Esophagus (tissue), 2 donors: ENCODE data around the gene PLEKHG2. TPM values are rescaled to one million over a fixed set of nuclear protein-coding genes. Genes with fewer than 3 reads are reported as not detected.

Source experiments
- H3K27ac ChIP-seq, 2 donors: one replicate each; pipeline ENCODE4 v1.5.1; 2013; ENCODE audit warnings: low read depth in 2 of 2, mild to moderate bottlenecking in 2 of 2, inconsistent platforms in 1 of 2, low read length in 1 of 2, moderate library complexity in 1 of 2
- H3K27me3 ChIP-seq, 2 donors: one replicate each; pipeline ENCODE4 v1.6.1; 2013; ENCODE audit warnings: low read length in 2 of 2, control low read depth in 1 of 2, mild to moderate bottlenecking in 1 of 2; ENCODE audit not compliant: insufficient read depth in 2 of 2, control insufficient read depth in 1 of 2
- H3K36me3 ChIP-seq, 2 donors: one replicate each; pipeline ENCODE4 v1.6.1; 2013; ENCODE audit warnings: low read length in 1 of 2; ENCODE audit not compliant: control insufficient read depth in 2 of 2, insufficient read depth in 2 of 2
- H3K4me1 ChIP-seq, 2 donors: one replicate each; pipeline ENCODE4 v1.6.1; 2013; ENCODE audit warnings: low read length in 1 of 2; ENCODE audit not compliant: control insufficient read depth in 2 of 2, insufficient read depth in 2 of 2
- H3K4me3 ChIP-seq, 2 donors: one replicate each; pipeline ENCODE4 v1.5.1; 2013; ENCODE audit warnings: low read length in 2 of 2, mild to moderate bottlenecking in 2 of 2, low read depth in 1 of 2, moderate library complexity in 1 of 2
- H3K9me3 ChIP-seq, 2 donors: one replicate each; pipeline ENCODE4 v1.6.1; 2013; ENCODE audit warnings: mild to moderate bottlenecking in 2 of 2, low read depth in 1 of 2, low read length in 1 of 2, moderate library complexity in 1 of 2; ENCODE audit not compliant: control insufficient read depth in 2 of 2, insufficient read depth in 1 of 2
- WGBS, 2 donors: extraction: QIAGEN DNeasy Blood & Tissue Kit; methylation state at CpG; one replicate each; pipeline ENCODE4 v1.1.7; 2013; 5-methylcytosine and 5-hydroxymethylcytosine counted together
- polyA plus RNA-seq, 2 donors: library from polyadenylated mRNA; stranded (reverse); fragments of 200-250 nt; gene quantifications; one replicate each; pipeline ENCODE4 v1.2.3, GENCODE V29; 2013
- donor health status: healthy with polysubstance abuse.
- donor health status: Bipolar disorder and iron deficiency.

PLEKHG2 gene
- polyA plus RNA-seq, 2 donors = 3.8 to 9.2 TPM

GRCh38 chr19:39420769-39421168, 8.3 kb downstream of the PLEKHG2 start:
- H3K36me3 ChIP-seq = no peaks in the 10 kb centered on the region
- H3K9me3 ChIP-seq = no peaks in the 10 kb centered on the region
- H3K4me3 ChIP-seq = no peak overlapping the region
- no peaks in the 10 kb centered on the region for H3K27me3 ChIP-seq
- H3K27ac ChIP-seq = no peak overlapping the region
- 88 to 94% methylated on average over 15 of the region's 15 CpGs for WGBS, 2 donors
- no peaks in the 10 kb centered on the region for H3K4me1 ChIP-seq

- no peaks in the 10 kb centered on the region for H3K4me1 ChIP-seq
- H3K27me3 ChIP-seq = no peaks in the 10 kb centered on the region
- no peaks in the 10 kb centered on the region for H3K9me3 ChIP-seq
- no peaks in the 10 kb centered on the region for H3K36me3 ChIP-seq
- H3K27ac ChIP-seq = no peak overlapping the region
- H3K4me3 ChIP-seq = no peak overlapping the region
- 93 to 96% methylated on average over 5 of the region's 5 CpGs for WGBS, 2 donors
Measured at GRCh38 chr19:39422020-39422419, 9.6 kb downstream of the PLEKHG2 start.

- Histone ChIP-seq H3K9me3 (no peaks in the 10 kb centered on the region), H3K36me3 (no peaks in the 10 kb centered on the region), H3K4me3 (no peak overlapping the region), H3K4me1 (no peaks in the 10 kb centered on the region), H3K27me3 (no peaks in the 10 kb centered on the region), H3K27ac (no peak overlapping the region)
- WGBS, 2 donors = 83 to 90% methylated on average over 35 of the region's 35 CpGs
Measured at GRCh38 chr19:39423258-39424086, 11.0 kb downstream of the PLEKHG2 start.

- Histone ChIP-seq H3K4me1 (no peaks in the 10 kb centered on the region), H3K27me3 (no peaks in the 10 kb centered on the region), H3K36me3 (no peaks in the 10 kb centered on the region), H3K9me3 (no peaks in the 10 kb centered on the region), H3K27ac (no peak overlapping the region), H3K4me3 (no peak overlapping the region)
- WGBS, 2 donors = 78 to 82% methylated on average over 16 of the region's 16 CpGs
Measured at GRCh38 chr19:39424934-39425333, 12.5 kb downstream of the PLEKHG2 start.

- Histone ChIP-seq H3K9me3 (no peaks in the 10 kb centered on the region), H3K4me3 (no peak overlapping the region), H3K4me1 (peaks cover 0 to under 1% of the 10 kb centered on the region in 2 donors), H3K27ac (no peak overlapping the region), H3K27me3 (no peaks in the 10 kb centered on the region), H3K36me3 (no peaks in the 10 kb centered on the region)
- WGBS, 2 donors = 90 to 93% methylated on average over 7 of the region's 7 CpGs
Measured at GRCh38 chr19:39425744-39426143, 13.3 kb downstream of the PLEKHG2 start.

GRCh38 chr19:39426170-39426569, 13.7 kb downstream of the PLEKHG2 start:
- H3K9me3 ChIP-seq = no peaks in the 10 kb centered on the region
- peaks cover 0 to 4% of the 10 kb centered on the region in 2 donors for H3K4me1 ChIP-seq
- 63 to 66% methylated on average over 5 of the region's 5 CpGs for WGBS, 2 donors
- H3K36me3 ChIP-seq = no peaks in the 10 kb centered on the region
- no peak overlapping the region for H3K27ac ChIP-seq
- H3K4me3 ChIP-seq = no peak overlapping the region
- no peaks in the 10 kb centered on the region for H3K27me3 ChIP-seq

- WGBS, 2 donors = 90 to 91% methylated on average over 11 of the region's 11 CpGs
Measured at GRCh38 chr19:39427707-39428106, 15.2 kb downstream of the PLEKHG2 start.

GRCh38 chr19:39428283-39429112, 16.0 kb downstream of the PLEKHG2 start:
- 30 to 31% methylated on average over 23 of the region's 23 CpGs for WGBS, 2 donors
- Histone ChIP-seq H3K4me1 (peaks cover 0 to 5% of the 10 kb centered on the region in 2 donors), H3K36me3 (peaks cover 6 to 8% of the 10 kb centered on the region in 2 donors), H3K9me3 (no peaks in the 10 kb centered on the region), H3K27ac (peak overlapping the region; percentile 34 to 73), H3K27me3 (no peaks in the 10 kb centered on the region), H3K4me3 (no peak overlapping the region)

More at GRCh38 chr19:39427707-39428106, 15.2 kb downstream of the PLEKHG2 start:
- H3K4me3 ChIP-seq = peak overlapping the region in 1 of 2 donors; percentile 2
- H3K27ac ChIP-seq = peak overlapping the region in 1 of 2 donors; percentile 22
- no peaks in the 10 kb centered on the region for H3K27me3 ChIP-seq
- H3K9me3 ChIP-seq = no peaks in the 10 kb centered on the region
- peaks cover 0 to 5% of the 10 kb centered on the region in 2 donors for H3K4me1 ChIP-seq
- peaks cover under 1 to 2% of the 10 kb centered on the region in 2 donors for H3K36me3 ChIP-seq

GRCh38 chr19:39430675-39431593, 18.5 kb downstream of the PLEKHG2 start:
- peaks cover 0 to 11% of the 10 kb centered on the region in 2 donors for H3K4me1 ChIP-seq
- WGBS, 2 donors = 51 to 52% methylated on average over 25 of the region's 25 CpGs
- H3K4me3 ChIP-seq = no peak overlapping the region
- H3K27me3 ChIP-seq = no peaks in the 10 kb centered on the region
- H3K36me3 ChIP-seq = peaks cover 12 to 17% of the 10 kb centered on the region in 2 donors
- peak overlapping the region; percentile 88 to 98 for H3K27ac ChIP-seq
- H3K9me3 ChIP-seq = no peaks in the 10 kb centered on the region
